K562 (cell line): Measurements from ENCODE around the gene SLTM. TPM values are rescaled to one million over a fixed set of nuclear protein-coding genes. Genes with fewer than 3 reads are reported as not detected.

ENCODE experiments used
- ATAC-seq: fragments of 200-7000 bp; cut with Tn5 transposase; 3 replicates; pipeline ENCODE4 v1.9.1; 2020; ENCODE audit warnings: moderate library complexity
- BruUV-seq: library from RNA; stranded (reverse); fragments of 400-500 nt; replicated peaks from 2 replicates; lab custom pipeline; 2021; lab: Mats Ljungman, UMichigan
- CTCF ChIA-PET: fragments of 300-600 bp; formaldehyde crosslinking; extraction: SDS; loops from one replicate; lab custom pipeline; 2021; ENCODE audit warnings: low intra/inter-chr PET ratio; lab: Yijun Ruan, JAX
- POLR2A ChIA-PET: fragments of 300-600, 350-650 bp; sonication (Branson Sonifier 250); formaldehyde crosslinking; extraction: SDS; loops from one replicate; lab custom pipeline; 2021; ENCODE audit warnings: antibody characterized with exemption, inconsistent platforms; lab: Yijun Ruan, JAX
- DNase-seq, 4 experiments: peaks; one replicate each; pipeline versions ENCODE4 v3.0.0 to v3.0.0-alpha.2; 2011 to 2018; ENCODE audit warnings: low spot score in 3 of 4, mixed read lengths in 3 of 4; ENCODE audit errors: extremely low read depth in 1 of 4
- FAIRE-seq: peaks from 2 replicates; lab custom pipeline; 2011; peaks lifted over from hg19 to GRCh38; lab: Jason Lieb, UNC
- H2AFZ ChIP-seq: 2 replicates; pipeline ENCODE4 v1.6.0; 2011; ENCODE audit warnings: low read depth, low read length, control low read depth, inconsistent platforms
- H3K27ac ChIP-seq: fragments of 200-600 bp; 3 replicates; pipeline ENCODE4 v1.8.0; 2011; ENCODE audit warnings: low read depth, mild to moderate bottlenecking, control low read depth, inconsistent platforms, low read length, moderate library complexity, mixed read lengths; ENCODE audit errors: extremely low read depth
- H3K27me3 ChIP-seq, 2 experiments: fragments of 300-600 bp in 1 of 2; 2 replicates in 1 of 2; 3 replicates in 1 of 2; pipeline versions ENCODE4 v1.6.0 to v1.8.0; 2011; ENCODE audit warnings: inconsistent platforms in 2 of 2, low read length in 2 of 2, mild to moderate bottlenecking in 1 of 2, mixed read lengths in 1 of 2, moderate library complexity in 1 of 2; ENCODE audit not compliant: control insufficient read depth in 2 of 2, insufficient read depth in 2 of 2
- H3K36me3 ChIP-seq: fragments of 300-600 bp; 3 replicates; pipeline ENCODE4 v1.8.0; 2011; ENCODE audit warnings: mild to moderate bottlenecking, low read length, inconsistent platforms; ENCODE audit not compliant: control insufficient read depth, insufficient read depth
- H3K4me1 ChIP-seq, 2 experiments: fragments of 200-600 bp in 1 of 2; replicated peaks in 1 of 2; 2 replicates in 1 of 2; 3 replicates in 1 of 2; pipeline versions ENCODE4 v1.5.1 to v1.8.0; 2011; ENCODE audit warnings: inconsistent platforms in 2 of 2, low read length in 2 of 2, mild to moderate bottlenecking in 1 of 2, mixed read lengths in 1 of 2, moderate library complexity in 1 of 2; ENCODE audit not compliant: control insufficient read depth in 2 of 2, insufficient read depth in 2 of 2
- H3K4me2 ChIP-seq: 2 replicates; pipeline ENCODE4 v1.6.1; 2011; ENCODE audit warnings: low read length, control low read depth, inconsistent platforms, mixed read lengths; ENCODE audit not compliant: insufficient read depth
- H3K4me3 ChIP-seq: fragments of 200-600 bp; sonication (generic), shearing (Covaris generic); 2 replicates; pipeline ENCODE4 v1.5.1; 2016; ENCODE audit warnings: control low read depth, inconsistent platforms
- H3K79me2 ChIP-seq: fragments of 200-600 bp; 3 replicates; pipeline ENCODE4 v1.8.0; 2011; ENCODE audit warnings: low read length, inconsistent platforms; ENCODE audit not compliant: control insufficient read depth, insufficient read depth
- H3K9ac ChIP-seq, 2 experiments: 2 replicates each; pipeline versions ENCODE4 v1.6.0 to v1.6.1; 2011; ENCODE audit warnings: low read depth in 2 of 2, low read length in 2 of 2, control low read depth in 1 of 2, inconsistent platforms in 1 of 2, mild to moderate bottlenecking in 1 of 2, mixed read lengths in 1 of 2; ENCODE audit not compliant: insufficient read depth in 1 of 2
- H3K9me1 ChIP-seq: one replicate; pipeline ENCODE4 v1.6.0; 2011; ENCODE audit warnings: inconsistent platforms, mild to moderate bottlenecking, low read length, moderate library complexity; ENCODE audit not compliant: control insufficient read depth, insufficient read depth
- H3K9me3 ChIP-seq: replicated peaks from 2 replicates; pipeline ENCODE4 v1.5.1; 2011; ENCODE audit warnings: low read depth, low read length, inconsistent platforms; ENCODE audit not compliant: control insufficient read depth, insufficient read depth
- H4K20me1 ChIP-seq: replicated peaks from 2 replicates; pipeline ENCODE4 v1.6.1; 2011; ENCODE audit warnings: low read length, inconsistent platforms, mixed read lengths; ENCODE audit not compliant: control insufficient read depth, insufficient read depth
- CEBPG ChIP-seq, 3 experiments: fragments of 200-800 bp in 1 of 3; sonication (Bioruptor generic) in 1 of 3; sonication (generic) in 1 of 3; formaldehyde crosslinking in 1 of 3; IDR thresholded peaks in 2 of 3; conservative IDR thresholded peaks in 1 of 3; 2 replicates each; pipeline versions ENCODE4 v1.6.1 to v1.8.0; 2016 to 2022; ENCODE audit warnings: missing compliant biosample characterization in 2 of 3, missing genetic modification characterization in 2 of 3, mild to moderate bottlenecking in 1 of 3, missing genetic modification reagents in 1 of 3
- NEUROD1 ChIP-seq: fragments of 150-350 bp; IDR thresholded peaks from 2 replicates; pipeline ENCODE4 v1.6.1; 2014; ENCODE audit warnings: borderline replicate concordance, low read length, low read depth; ENCODE audit not compliant: partially characterized antibody
- NFE2L1 ChIP-seq: fragments of 450-650 bp; IDR thresholded peaks from 2 replicates; pipeline ENCODE4 v1.6.1; 2016; ENCODE audit warnings: missing genetic modification characterization, low read depth, mild to moderate bottlenecking, missing compliant biosample characterization, moderate library complexity, borderline replicate concordance
- SRSF9 ChIP-seq: fragments of 200-400 bp; formaldehyde crosslinking; IDR thresholded peaks from 2 replicates; pipeline ENCODE4 v1.6.1; 2017; ENCODE audit warnings: low read depth, low read length, borderline replicate concordance
- TBL1XR1 ChIP-seq, 2 experiments: IDR thresholded peaks; 2 replicates each; pipeline ENCODE4 v1.6.1; 2012; ENCODE audit warnings: improper control_type of control experiment in 2 of 2, low read length in 2 of 2, mild to moderate bottlenecking in 1 of 2
- ZBTB5 ChIP-seq: fragments of 450-650 bp; IDR thresholded peaks from 2 replicates; pipeline ENCODE4 v1.6.1; 2017; ENCODE audit warnings: antibody characterized with exemption
- ZNF830 ChIP-seq: fragments of 250-450 bp; sonication (Bioruptor Pico); IDR thresholded peaks from 2 replicates; pipeline ENCODE4 v1.5.0; 2021; ENCODE audit warnings: mild to moderate bottlenecking
- WGBS: fragments of 100-300 bp; shearing (Covaris generic); methylation state at CpG from one replicate; pipeline ENCODE4 v1.1.6; 2016; ENCODE audit warnings: low coverage, mixed read lengths; ENCODE audit not compliant: insufficient coverage; ENCODE audit errors: missing lambda C conversion rate; 5-methylcytosine and 5-hydroxymethylcytosine counted together
- in situ Hi-C: fragments of 300-500 bp; cut with MboI; formaldehyde crosslinking; loops from 4 replicates; pipeline ENCODE4 v1.15.0; 2018; ENCODE audit warnings: inconsistent platforms, mixed read lengths
- intact Hi-C: fragments of 100-400 bp; cut with micrococcal nuclease; formaldehyde crosslinking; loops from 2 replicates; pipeline ENCODE4 v1.14.2; 2022
- polyA plus RNA-seq, 8 experiments: library from polyadenylated mRNA; depleted of rRNA in 4 of 8; stranded (reverse) in 5 of 8; unstranded in 3 of 8; fragments of >200 nt; fragmentation: Nextera tagmentation in 2 of 8; fragmentation: Illumina TruSeq in 1 of 8; extraction: Ambion mirVana in 2 of 8; extraction: Trizol in 1 of 8; gene quantifications; 2 replicates each; pipeline versions ENCODE4 v1.2.1 to v1.2.3, GENCODE V29; 2011 to 2014; ENCODE audit warnings: inconsistent platforms in 1 of 8, missing spikeins in 1 of 8
- total RNA-seq, 7 experiments: library from RNA; depleted of rRNA in 6 of 7; stranded (reverse); fragments of >200 nt in 6 of 7; fragmentation: Illumina TruSeq in 2 of 7; extraction: Trizol in 2 of 7; gene quantifications; 2 replicates each; pipeline versions ENCODE4 v1.2.1 to v1.2.3, GENCODE V29; 2011 to 2021; ENCODE audit warnings: low replicate concordance in 1 of 7

SLTM gene
- total and polyA plus RNA-seq, 9 of the 15 experiments (the other 6 are each of a cell fraction or from before 2014, with no cell fraction given), result 39.5 to 163 (median 102) TPM

GRCh38 chr15:58951388-58952007, 18.0 kb upstream of the SLTM start:
- no peak for ATAC-seq
- TF ChIP-seq NFE2L1, result no peak
- no peak for TF ChIP-seq ZBTB5
- in situ Hi-C loops (no loop called here), intact Hi-C loops (no loop called here)
- Histone ChIP-seq H4K20me1 (no peaks in the 10 kb centered on the region), H3K27me3 (no peaks in the 10 kb centered on the region), H2AFZ (no peak overlapping the region), H3K4me1 (peaks cover 0 to 7% of the 10 kb centered on the region in 2 experiments; a peak in 2 of 5 replicates), H3K4me3 (no peak overlapping the region), H3K9ac (no peak overlapping the region), H3K4me2 (no peak overlapping the region), H3K9me1 (no peaks in the 10 kb centered on the region), H3K9me3 (no peaks in the 10 kb centered on the region; the same call in 1 of the 2 replicates), H3K36me3 (no peaks in the 10 kb centered on the region), H3K27ac (no peak overlapping the region), H3K79me2 (no peaks in the 10 kb centered on the region)
- FAIRE-seq, result no peak
- ChIA-PET CTCF (no interaction called here), POLR2A (interaction anchor here (0.5 kb wide), 1 partner anchor 213 kb away, joined by 3 read pairs; no protein-coding TSS in a partner anchor)
- 60% methylated on average over 5 of the region's 5 CpGs for WGBS
- no TSS peak for BruUV-seq
- no peak for DNase-seq

- TF ChIP-seq TBL1XR1 (IDR thresholded peaks at IDR 0.05; ENCODE audit: low read length in 2 of 2), result no peak
- no peak for TF ChIP-seq ZNF830 (CRISPR knock-in tag)
- TF ChIP-seq SRSF9, result no peak
- no peak for TF ChIP-seq CEBPG (CRISPR knock-in tag; IDR thresholded peaks at IDR 0.05)
- TF ChIP-seq CEBPG (tag; conservative IDR thresholded peaks at IDR 0.05 in 1 of 2, IDR thresholded peaks at IDR 0.05 in 1 of 2), result 0 out of 4 replicates have a peak, but pooled peaks of 1 of the 2 experiments have one; percentile 21
- TF ChIP-seq NEUROD1, result no peak
- intact Hi-C loops (no loop called here), in situ Hi-C loops (no loop called here)
- H4K20me1 ChIP-seq, result no peaks in the 10 kb centered on the region
- H3K36me3 ChIP-seq, result no peaks in the 10 kb centered on the region
- H3K4me3 ChIP-seq, result no peak overlapping the region
- DNase-seq, result no peak
- ChIA-PET POLR2A (no interaction called here), CTCF (no interaction called here)
- no peak for FAIRE-seq
- no peak overlapping the region for H3K27ac ChIP-seq
- H3K79me2 ChIP-seq, result no peaks in the 10 kb centered on the region
- no peak overlapping the region for H2AFZ ChIP-seq
- H3K4me2 ChIP-seq, result no peak overlapping the region
- H3K9me1 ChIP-seq, result no peaks in the 10 kb centered on the region
- no peaks in the 10 kb centered on the region for H3K27me3 ChIP-seq
- no peak overlapping the region for H3K9ac ChIP-seq
- no peaks in the 10 kb centered on the region for H3K4me1 ChIP-seq
- BruUV-seq, result no TSS peak
- 35% methylated on average over 3 of the region's 3 CpGs for WGBS
- no peaks in the 10 kb centered on the region; the same call in 1 of the 2 replicates for H3K9me3 ChIP-seq
- ATAC-seq, result peak; percentile 66; the same call in 2 of the 3 replicates
Measured at GRCh38 chr15:58947179-58947578, 13.7 kb upstream of the SLTM start.
